Activated CD4-positive, alpha-beta T cell treated with anti-CD3 and anti-CD28 coated beads for 1 hour (primary cell): ENCODE measurements around the gene RPL34.
"Not testable (repeated sequence)": the region's sequence is repeated elsewhere in the genome, so short reads cannot be mapped to it uniquely, and the experiment has no call there.

Source experiments
- DNase-seq: peaks from one replicate; pipeline ENCODE4 v3.0.0-alpha.2; 2020

RPL34 gene

GRCh38 chr4:108620101-108620932 is at the start of gene RPL34:
RPL34 (plus strand) TSS chr4:108620576; CDS start chr4:108621960, 1,384 bp downstream.
- peak; percentile 95 for DNase-seq

GRCh38 chr4:108570993-108571569 is 49.3 kb upstream of the RPL34 start:
- DNase-seq = no peak

- no peak for DNase-seq
Measured at GRCh38 chr4:108574402-108574801, 46.0 kb upstream of the RPL34 start.

- no peak for DNase-seq
Measured at GRCh38 chr4:108581083-108581482, 39.3 kb upstream of the RPL34 start.

GRCh38 chr4:108586778-108587177 is 33.6 kb upstream of the RPL34 start:
- DNase-seq = no peak

GRCh38 chr4:108588878-108589277 is 31.5 kb upstream of the RPL34 start:
- DNase-seq = no peak

- DNase-seq = no peak
Measured at GRCh38 chr4:108589961-108590360, 30.4 kb upstream of the RPL34 start.

GRCh38 chr4:108590776-108591175 is 29.6 kb upstream of the RPL34 start:
- no peak for DNase-seq

- no peak for DNase-seq
Measured at GRCh38 chr4:108592674-108592986, 27.7 kb upstream of the RPL34 start.

GRCh38 chr4:108594296-108594695 is 26.1 kb upstream of the RPL34 start:
- DNase-seq = not testable (repeated sequence)

GRCh38 chr4:108596344-108596743 is 24.0 kb upstream of the RPL34 start:
- no peak for DNase-seq

- DNase-seq = no peak
Measured at GRCh38 chr4:108601106-108601505, 19.3 kb upstream of the RPL34 start.

- DNase-seq = no peak
Measured at GRCh38 chr4:108601532-108601931, 18.8 kb upstream of the RPL34 start.

GRCh38 chr4:108602163-108602562 is 18.2 kb upstream of the RPL34 start:
- no peak for DNase-seq

GRCh38 chr4:108607079-108607815 is 13.1 kb upstream of the RPL34 start:
- DNase-seq = no peak

GRCh38 chr4:108611365-108611764 is 9.0 kb upstream of the RPL34 start:
- no peak for DNase-seq

GRCh38 chr4:108612365-108612764 is 8.0 kb upstream of the RPL34 start:
- no peak for DNase-seq

- no peak for DNase-seq
Measured at GRCh38 chr4:108619372-108620100, 840 bp upstream of the RPL34 start.

GRCh38 chr4:108620933-108621905 is 843 bp downstream of the RPL34 start:
- no peak for DNase-seq

GRCh38 chr4:108622022-108622421 is 1.6 kb downstream of the RPL34 start:
- DNase-seq = no peak

GRCh38 chr4:108622828-108623227 is 2.5 kb downstream of the RPL34 start:
- DNase-seq = no peak
